ENCODE results near the gene RAP2A.

DNA sequence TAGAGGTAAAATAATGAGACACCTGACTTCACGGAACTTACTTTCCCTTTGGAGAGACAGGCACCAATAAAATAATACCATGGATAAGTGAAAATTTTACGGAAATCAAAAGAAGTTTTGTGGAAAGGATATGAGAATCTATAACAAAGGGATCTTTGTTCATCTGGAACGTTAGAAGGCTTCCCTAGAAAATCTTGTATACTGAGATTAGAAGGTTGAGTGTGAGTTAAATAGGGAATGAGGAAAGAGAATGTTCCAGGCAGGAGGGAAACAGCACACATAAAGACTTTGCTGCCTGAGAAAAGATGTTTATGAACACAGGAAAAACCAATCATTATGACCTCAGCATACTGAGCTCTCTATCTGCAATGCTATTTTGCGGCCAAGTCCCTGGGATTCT is 19.6 kb upstream of the RAP2A start:
- TF ChIP-seq GATA3 (IDR thresholded peaks at IDR 0.05; ENCODE audit: low read depth, low read length) (no peak), GATA2 (IDR thresholded peaks at IDR 0.05; ENCODE audit: low read depth, low read length) (no peak)

Data from SH-SY5Y (cell line).